Esophagus (tissue), 2 donors: ENCODE results near the gene ROR1. TPM values are rescaled to one million over a fixed set of nuclear protein-coding genes. Genes with fewer than 3 reads are reported as not detected.

Experiments used
- H3K27ac ChIP-seq, 2 donors: one replicate each; pipeline ENCODE4 v1.5.1; 2013; ENCODE audit warnings: low read depth in 2 of 2, mild to moderate bottlenecking in 2 of 2, inconsistent platforms in 1 of 2, low read length in 1 of 2, moderate library complexity in 1 of 2
- H3K27me3 ChIP-seq, 2 donors: one replicate each; pipeline ENCODE4 v1.6.1; 2013; ENCODE audit warnings: low read length in 2 of 2, control low read depth in 1 of 2, mild to moderate bottlenecking in 1 of 2; ENCODE audit not compliant: insufficient read depth in 2 of 2, control insufficient read depth in 1 of 2
- H3K36me3 ChIP-seq, 2 donors: one replicate each; pipeline ENCODE4 v1.6.1; 2013; ENCODE audit warnings: low read length in 1 of 2; ENCODE audit not compliant: control insufficient read depth in 2 of 2, insufficient read depth in 2 of 2
- H3K4me1 ChIP-seq, 2 donors: one replicate each; pipeline ENCODE4 v1.6.1; 2013; ENCODE audit warnings: low read length in 1 of 2; ENCODE audit not compliant: control insufficient read depth in 2 of 2, insufficient read depth in 2 of 2
- H3K4me3 ChIP-seq, 2 donors: one replicate each; pipeline ENCODE4 v1.5.1; 2013; ENCODE audit warnings: low read length in 2 of 2, mild to moderate bottlenecking in 2 of 2, low read depth in 1 of 2, moderate library complexity in 1 of 2
- H3K9me3 ChIP-seq, 2 donors: one replicate each; pipeline ENCODE4 v1.6.1; 2013; ENCODE audit warnings: mild to moderate bottlenecking in 2 of 2, low read depth in 1 of 2, low read length in 1 of 2, moderate library complexity in 1 of 2; ENCODE audit not compliant: control insufficient read depth in 2 of 2, insufficient read depth in 1 of 2
- WGBS, 2 donors: extraction: QIAGEN DNeasy Blood & Tissue Kit; methylation state at CpG; one replicate each; pipeline ENCODE4 v1.1.7; 2013; 5-methylcytosine and 5-hydroxymethylcytosine counted together
- polyA plus RNA-seq, 2 donors: library from polyadenylated mRNA; stranded (reverse); fragments of 200-250 nt; gene quantifications; one replicate each; pipeline ENCODE4 v1.2.3, GENCODE V29; 2013
- donor health status: healthy with polysubstance abuse.
- donor health status: Bipolar disorder and iron deficiency.

Gene ROR1
- polyA plus RNA-seq, 2 donors, result 1.1 to 1.9 TPM

GRCh38 chr1:63789856-63790605, 16.2 kb downstream of the ROR1 start:
- Histone ChIP-seq H3K4me1 (peaks cover 0 to 2% of the 10 kb centered on the region in 2 donors), H3K27me3 (no peaks in the 10 kb centered on the region), H3K4me3 (no peak overlapping the region), H3K36me3 (no peaks in the 10 kb centered on the region), H3K27ac (no peak overlapping the region), H3K9me3 (no peaks in the 10 kb centered on the region)
- WGBS, 2 donors, result 86 to 94% methylated on average over 4 of the region's 4 CpGs

- Histone ChIP-seq H3K27me3 (no peaks in the 10 kb centered on the region), H3K4me3 (no peak overlapping the region), H3K36me3 (no peaks in the 10 kb centered on the region), H3K9me3 (no peaks in the 10 kb centered on the region), H3K27ac (no peak overlapping the region), H3K4me1 (peaks cover 0 to 2% of the 10 kb centered on the region in 2 donors)
- WGBS, 2 donors, result 32 to 52% methylated on average over 1 of the region's 1 CpG
These were observed 17.2 kb downstream of the ROR1 start for GRCh38 chr1:63790989-63791388.

GRCh38 chr1:63792152-63792551, 18.3 kb downstream of the ROR1 start:
- Histone ChIP-seq H3K9me3 (no peaks in the 10 kb centered on the region), H3K27ac (no peak overlapping the region), H3K27me3 (no peaks in the 10 kb centered on the region), H3K4me1 (peaks cover 0 to 2% of the 10 kb centered on the region in 2 donors), H3K36me3 (no peaks in the 10 kb centered on the region), H3K4me3 (no peak overlapping the region)
- 78 to 90% methylated on average over 4 of the region's 4 CpGs for WGBS, 2 donors

GRCh38 chr1:63793741-63794240, 20.0 kb downstream of the ROR1 start:
- no peaks in the 10 kb centered on the region for H3K9me3 ChIP-seq
- H3K4me1 ChIP-seq, result peaks cover 0 to 2% of the 10 kb centered on the region in 2 donors
- H3K4me3 ChIP-seq, result no peak overlapping the region
- WGBS, 2 donors, result 89 to 90% methylated on average over 8 of the region's 8 CpGs
- no peak overlapping the region for H3K27ac ChIP-seq
- no peaks in the 10 kb centered on the region for H3K27me3 ChIP-seq
- no peaks in the 10 kb centered on the region for H3K36me3 ChIP-seq

- Histone ChIP-seq H3K27ac (no peak overlapping the region), H3K36me3 (no peaks in the 10 kb centered on the region), H3K27me3 (no peaks in the 10 kb centered on the region), H3K4me3 (no peak overlapping the region), H3K4me1 (peaks cover 0 to 2% of the 10 kb centered on the region in 2 donors), H3K9me3 (no peaks in the 10 kb centered on the region)
- WGBS, 2 donors, result 90% methylated on average over 7 of the region's 7 CpGs
These were observed 20.5 kb downstream of the ROR1 start for GRCh38 chr1:63794354-63794753.

- 76 to 77% methylated on average over 7 of the region's 7 CpGs for WGBS, 2 donors
- H3K27ac ChIP-seq, result no peak overlapping the region
- no peaks in the 10 kb centered on the region for H3K9me3 ChIP-seq
- H3K36me3 ChIP-seq, result no peaks in the 10 kb centered on the region
- no peaks in the 10 kb centered on the region for H3K27me3 ChIP-seq
- peaks cover 0 to 2% of the 10 kb centered on the region in 2 donors for H3K4me1 ChIP-seq
- no peak overlapping the region for H3K4me3 ChIP-seq
These were observed 21.1 kb downstream of the ROR1 start for GRCh38 chr1:63794939-63795378.

GRCh38 chr1:63795455-63795854, 21.6 kb downstream of the ROR1 start:
- no peaks in the 10 kb centered on the region for H3K9me3 ChIP-seq
- no peak overlapping the region for H3K4me3 ChIP-seq
- H3K27ac ChIP-seq, result no peak overlapping the region
- H3K36me3 ChIP-seq, result no peaks in the 10 kb centered on the region
- H3K27me3 ChIP-seq, result no peaks in the 10 kb centered on the region
- H3K4me1 ChIP-seq, result peaks cover 0 to 2% of the 10 kb centered on the region in 2 donors
- 67 to 76% methylated on average over 4 of the region's 4 CpGs for WGBS, 2 donors

GRCh38 chr1:63797056-63797726, 23.4 kb downstream of the ROR1 start:
- Histone ChIP-seq H3K4me1 (no peaks in the 10 kb centered on the region), H3K36me3 (no peaks in the 10 kb centered on the region), H3K27ac (no peak overlapping the region), H3K27me3 (no peaks in the 10 kb centered on the region), H3K9me3 (no peaks in the 10 kb centered on the region), H3K4me3 (no peak overlapping the region)
- WGBS, 2 donors, result 79 to 86% methylated on average over 7 of the region's 7 CpGs

- Histone ChIP-seq H3K27ac (no peak overlapping the region), H3K4me1 (no peaks in the 10 kb centered on the region), H3K9me3 (no peaks in the 10 kb centered on the region), H3K36me3 (no peaks in the 10 kb centered on the region), H3K4me3 (no peak overlapping the region), H3K27me3 (no peaks in the 10 kb centered on the region)
- 80 to 87% methylated on average over 2 of the region's 2 CpGs for WGBS, 2 donors
These were observed 24.5 kb downstream of the ROR1 start for GRCh38 chr1:63798284-63798683.
